Activated T-helper 1 cell treated with anti-CD3 and anti-CD28 coated beads, Interleukin-2, amount 50 U/mL, for 16 hours (primary cell): ENCODE measurements around the gene SGSM2.
"Not testable (repeated sequence)": the region's sequence is repeated elsewhere in the genome, so short reads cannot be mapped to it uniquely, and the experiment has no call there.

Source experiments
- DNase-seq, 2 donors: peaks; one replicate each; pipeline ENCODE4 v3.0.0-alpha.2; 2020; ENCODE audit warnings: low read depth in 1 of 2, low spot score in 1 of 2

The SGSM2 gene

GRCh38 chr17:2336852-2337543 is at the start of gene SGSM2:
Gene SGSM2 (plus strand): TSS chr17:2337501. CDS start chr17:2337689, 188 bp downstream.
- DNase-seq, result peak; percentile 30 to 55

- no peak for DNase-seq
Measured at GRCh38 chr17:2289878-2290478, 47.3 kb upstream of the SGSM2 start.

- DNase-seq, result no peak
Measured at GRCh38 chr17:2292100-2292499, 45.2 kb upstream of the SGSM2 start.

- DNase-seq, result no peak
Measured at GRCh38 chr17:2295575-2295974, 41.7 kb upstream of the SGSM2 start.

- DNase-seq, result no peak
Measured at GRCh38 chr17:2297023-2297422, 40.3 kb upstream of the SGSM2 start.

- DNase-seq, result no peak
Measured at GRCh38 chr17:2299136-2299535, 38.2 kb upstream of the SGSM2 start.

- no peak for DNase-seq
Measured at GRCh38 chr17:2299756-2300155, 37.5 kb upstream of the SGSM2 start.

GRCh38 chr17:2302778-2303203 is 34.5 kb upstream of the SGSM2 start:
- no peak for DNase-seq

- DNase-seq, result peak; percentile 94 to 95
Measured at GRCh38 chr17:2303204-2304188, 33.8 kb upstream of the SGSM2 start, which contains the start of the genes SMG6 and SRR. Gene SMG6 (minus strand): TSS chr17:2303785. CDS start chr17:2303720, 65 bp downstream. Gene SRR (plus strand): TSS chr17:2303950. CDS start chr17:2315561, 11,611 bp downstream.

GRCh38 chr17:2304931-2305330 is 32.4 kb upstream of the SGSM2 start:
- no peak for DNase-seq

GRCh38 chr17:2309338-2310154 is 27.8 kb upstream of the SGSM2 start:
- no peak for DNase-seq

- no peak for DNase-seq
Measured at GRCh38 chr17:2312736-2313135, 24.6 kb upstream of the SGSM2 start.

GRCh38 chr17:2316916-2317205 is 20.4 kb upstream of the SGSM2 start:
- DNase-seq, result not testable (repeated sequence)

- DNase-seq, result no peak
Measured at GRCh38 chr17:2317796-2318195, 19.5 kb upstream of the SGSM2 start.

- no peak for DNase-seq
Measured at GRCh38 chr17:2319051-2319450, 18.2 kb upstream of the SGSM2 start.

- DNase-seq, result no peak
Measured at GRCh38 chr17:2321399-2321798, 15.9 kb upstream of the SGSM2 start.

GRCh38 chr17:2323629-2324314 is 13.5 kb upstream of the SGSM2 start:
- DNase-seq, result no peak

GRCh38 chr17:2331303-2331702 is 6.0 kb upstream of the SGSM2 start:
- no peak for DNase-seq

- no peak for DNase-seq
Measured at GRCh38 chr17:2335726-2336214, 1.5 kb upstream of the SGSM2 start.

GRCh38 chr17:2336215-2336851 is 968 bp upstream of the SGSM2 start, which contains the start of gene TSR1:
Gene TSR1 (minus strand): TSS chr17:2336457. CDS start chr17:2336427, 30 bp downstream.
- peak; percentile 73 to 85 for DNase-seq
